Right lobe of liver (tissue), 6 donors: Measurements from ENCODE around the gene ITPK1. TPM values are rescaled to one million over a fixed set of nuclear protein-coding genes. Genes with fewer than 3 reads are reported as not detected.
"Not testable (repeated sequence)": the region's sequence is repeated elsewhere in the genome, so short reads cannot be mapped to it uniquely, and the experiment has no call there.

Experiments
- ATAC-seq, 4 donors: fragments of 200-7000 bp; cut with Tn5 transposase; one replicate each; pipeline ENCODE4 v1.9.1; 2020; ENCODE audit warnings: mild to moderate bottlenecking in 4 of 4, moderate library complexity in 4 of 4
- DNase-seq, 3 donors: peaks; one replicate each; pipeline ENCODE4 v3.0.0-alpha.2; 2020
- H3K27ac ChIP-seq, 3 donors: fragments of 200-600 bp; one replicate each; pipeline ENCODE4 v1.8.0; 2022
- H3K27me3 ChIP-seq, 2 donors: fragments of 200-600 bp; one replicate each; pipeline ENCODE4 v1.8.0; 2022
- H3K36me3 ChIP-seq, 4 donors: fragments of 200-600 bp; sonication (generic) in 1 of 4; one replicate each; pipeline versions ENCODE4 v1.5.1 to v1.8.0; 2017 to 2022; ENCODE audit warnings: control low read depth in 1 of 4
- H3K4me1 ChIP-seq, 4 donors: fragments of 200-600 bp; sonication (generic) in 1 of 4; one replicate each; pipeline versions ENCODE4 v1.5.1 to v1.8.0; 2017 to 2022; ENCODE audit warnings: control low read depth in 1 of 4
- H3K4me3 ChIP-seq, 3 donors: fragments of 200-600 bp; one replicate each; pipeline ENCODE4 v1.8.0; 2022
- H3K9me3 ChIP-seq, 4 donors: fragments of 200-600 bp; sonication (generic) in 1 of 4; one replicate each; pipeline versions ENCODE4 v1.5.1 to v1.8.0; 2017 to 2022; ENCODE audit warnings: control low read depth in 1 of 4
- POLR2A ChIP-seq: fragments of 450-650 bp; IDR thresholded peaks from one replicate; pipeline ENCODE4 v1.6.1; 2017; ENCODE audit warnings: antibody characterized with exemption, mild to moderate bottlenecking
- WGBS: methylation state at CpG from one replicate; pipeline ENCODE4 v1.1.6; 2018; ENCODE audit warnings: low coverage, low lambda C conversion rate; ENCODE audit not compliant: insufficient coverage; ENCODE audit errors: missing lambda C conversion rate; 5-methylcytosine and 5-hydroxymethylcytosine counted together
- intact Hi-C, 2 donors: fragments of 100-400 bp; cut with DNase I; formaldehyde crosslinking; loops; one replicate each; pipeline versions ENCODE4 v1.11.2 to v1.14.1; 2022
- total RNA-seq, 6 experiments: library from RNA; depleted of rRNA in 2 of 6; stranded (reverse); fragments of >200 nt in 2 of 6; fragmentation: NEBNext Ultra II Directional in 3 of 6; extraction: Animal tissue kit (Norgen Biotek cat#: 25700) in 3 of 6; gene quantifications; one replicate each; pipeline versions ENCODE4 v1.1.0 to v1.2.4, GENCODE V29; 2016 to 2023
- TF ChIP-seq, protein P1 (sequence below), 4 donors: fragments of 200-600 bp in 3 of 4; fragments of 450-650 bp in 1 of 4; IDR thresholded peaks; one replicate each; pipeline versions ENCODE4 v1.5.1 to v1.8.0; 2016 to 2022; ENCODE audit warnings: antibody characterized with exemption in 4 of 4, mild to moderate bottlenecking in 2 of 4
- donor health status: DM: no; HTN: yes; CAD: no.
- donor health status: DM: no; HTN: no; CAD: no.
- donor health status: DM: no; HTN: no; CAD: no.
- donor health status: DM: no; HTN: yes; CAD: no.
- donor health status: DM: no; HTN: yes; CAD: no.

Gene ITPK1
- total RNA-seq, 6 experiments from 2014 or later = 28.4 to 61.0 (median 40.0) TPM

DNA sequence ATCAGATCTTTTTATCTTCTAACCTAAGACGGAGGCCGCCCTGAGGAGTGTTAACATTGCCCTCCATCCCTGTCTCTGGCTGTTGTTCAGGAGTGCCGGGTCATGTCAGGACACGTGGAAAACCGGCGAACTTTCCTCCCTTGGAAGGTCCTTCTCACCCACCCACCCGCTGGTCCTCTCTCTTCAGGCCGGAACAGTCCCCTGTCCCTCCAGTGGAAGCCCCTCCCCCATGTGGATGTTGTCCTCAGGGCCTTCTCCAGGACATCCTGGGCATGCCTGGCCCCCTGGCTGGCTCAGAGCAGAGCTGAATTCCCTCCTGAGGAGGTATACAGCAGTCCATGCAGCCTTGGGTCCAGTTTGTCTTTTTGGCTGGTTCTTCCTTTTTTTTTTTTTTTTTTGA lies 20.3 kb upstream of the ITPK1 start:
- H3K27me3 ChIP-seq = no peaks in the 10 kb centered on the region
- ATAC-seq (peak; percentile 1 to 43 (median 34)), DNase-seq (peak in 2 of 3 donors; percentile 67 to 80)
- no peaks in the 10 kb centered on the region for H3K36me3 ChIP-seq
- H3K9me3 ChIP-seq = no peaks in the 10 kb centered on the region
- peak overlapping the region; percentile 65 to 97 (median 95) for H3K27ac ChIP-seq
- 12% methylated on average over 8 of the region's 8 CpGs for WGBS
- intact Hi-C loops = no loop called here
- H3K4me1 ChIP-seq = peaks cover 0 to 65% (median 28%) of the 10 kb centered on the region in 4 donors
- H3K4me3 ChIP-seq = no peak overlapping the region
- TF ChIP-seq POLR2A = no peak
- TF ChIP-seq, protein P1, sequence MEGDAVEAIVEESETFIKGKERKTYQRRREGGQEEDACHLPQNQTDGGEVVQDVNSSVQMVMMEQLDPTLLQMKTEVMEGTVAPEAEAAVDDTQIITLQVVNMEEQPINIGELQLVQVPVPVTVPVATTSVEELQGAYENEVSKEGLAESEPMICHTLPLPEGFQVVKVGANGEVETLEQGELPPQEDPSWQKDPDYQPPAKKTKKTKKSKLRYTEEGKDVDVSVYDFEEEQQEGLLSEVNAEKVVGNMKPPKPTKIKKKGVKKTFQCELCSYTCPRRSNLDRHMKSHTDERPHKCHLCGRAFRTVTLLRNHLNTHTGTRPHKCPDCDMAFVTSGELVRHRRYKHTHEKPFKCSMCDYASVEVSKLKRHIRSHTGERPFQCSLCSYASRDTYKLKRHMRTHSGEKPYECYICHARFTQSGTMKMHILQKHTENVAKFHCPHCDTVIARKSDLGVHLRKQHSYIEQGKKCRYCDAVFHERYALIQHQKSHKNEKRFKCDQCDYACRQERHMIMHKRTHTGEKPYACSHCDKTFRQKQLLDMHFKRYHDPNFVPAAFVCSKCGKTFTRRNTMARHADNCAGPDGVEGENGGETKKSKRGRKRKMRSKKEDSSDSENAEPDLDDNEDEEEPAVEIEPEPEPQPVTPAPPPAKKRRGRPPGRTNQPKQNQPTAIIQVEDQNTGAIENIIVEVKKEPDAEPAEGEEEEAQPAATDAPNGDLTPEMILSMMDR (IDR thresholded peaks at IDR 0.05) = no peak

DNA sequence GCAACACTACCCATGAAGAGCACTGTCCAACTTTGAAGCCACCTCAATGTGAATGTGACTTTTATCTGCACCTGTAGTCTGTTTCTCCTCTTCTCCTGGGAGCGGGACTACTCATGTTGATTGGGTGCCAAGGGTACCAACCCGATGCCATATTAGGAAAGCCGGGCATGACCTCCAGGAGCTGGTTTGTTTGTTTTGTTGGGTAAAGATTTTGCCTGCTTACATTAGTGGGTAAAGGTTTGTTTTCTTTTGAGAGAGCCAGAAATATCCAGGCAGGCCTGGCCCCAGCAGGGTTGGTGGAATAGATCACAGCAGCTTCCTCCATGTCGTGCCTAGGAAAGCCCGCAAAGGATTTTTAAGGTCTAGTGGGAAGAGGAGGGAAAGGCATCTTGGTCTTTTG lies 19.7 kb upstream of the ITPK1 start:
- WGBS = 38% methylated on average over 5 of the region's 5 CpGs
- intact Hi-C loops = no loop called here
- Histone ChIP-seq H3K27ac (peak overlapping the region; percentile 65 to 97 (median 95)), H3K27me3 (no peaks in the 10 kb centered on the region), H3K4me3 (no peak overlapping the region), H3K4me1 (peaks cover 0 to 65% (median 28%) of the 10 kb centered on the region in 4 donors), H3K9me3 (no peaks in the 10 kb centered on the region), H3K36me3 (no peaks in the 10 kb centered on the region)
- TF ChIP-seq, protein P1 (IDR thresholded peaks at IDR 0.05) = no peak
- TF ChIP-seq POLR2A = no peak
- ATAC-seq (peak; percentile 72 to 83 (median 75)), DNase-seq (peak; percentile 67 to 91 (median 88))

DNA sequence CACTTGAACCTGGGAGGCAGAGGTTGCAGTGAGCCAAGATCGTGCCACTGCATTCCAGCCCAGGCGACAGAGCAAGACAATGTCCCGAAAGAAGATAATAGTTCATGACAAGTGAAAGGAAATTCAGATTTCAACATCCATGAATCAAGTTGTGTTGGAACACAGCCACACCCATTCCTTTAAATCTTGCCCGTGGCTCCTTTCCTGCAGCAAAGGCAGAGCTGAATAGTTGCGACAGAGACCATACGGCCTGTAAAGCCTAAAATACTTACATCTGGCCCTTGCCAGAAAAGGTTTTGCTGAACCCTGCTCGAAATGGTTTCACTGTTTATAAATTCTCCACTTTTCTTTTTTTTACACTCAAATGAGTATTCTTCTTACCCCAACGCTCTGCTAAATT lies 17.7 kb upstream of the ITPK1 start:
- 34% methylated on average over 8 of the region's 8 CpGs for WGBS
- Histone ChIP-seq H3K9me3 (no peaks in the 10 kb centered on the region), H3K4me1 (peaks cover 0 to 69% (median 27%) of the 10 kb centered on the region in 4 donors), H3K4me3 (no peak overlapping the region), H3K27me3 (no peaks in the 10 kb centered on the region), H3K27ac (peak overlapping the region; percentile 22 to 97 (median 78)), H3K36me3 (no peaks in the 10 kb centered on the region)
- intact Hi-C loops = no loop called here
- TF ChIP-seq POLR2A = no peak
- TF ChIP-seq, protein P1 (IDR thresholded peaks at IDR 0.05) = no peak
- ATAC-seq (peak in 3 of 4 donors; percentile 16 to 46 (median 25)), DNase-seq (peak in 2 of 3 donors; percentile 62)

DNA sequence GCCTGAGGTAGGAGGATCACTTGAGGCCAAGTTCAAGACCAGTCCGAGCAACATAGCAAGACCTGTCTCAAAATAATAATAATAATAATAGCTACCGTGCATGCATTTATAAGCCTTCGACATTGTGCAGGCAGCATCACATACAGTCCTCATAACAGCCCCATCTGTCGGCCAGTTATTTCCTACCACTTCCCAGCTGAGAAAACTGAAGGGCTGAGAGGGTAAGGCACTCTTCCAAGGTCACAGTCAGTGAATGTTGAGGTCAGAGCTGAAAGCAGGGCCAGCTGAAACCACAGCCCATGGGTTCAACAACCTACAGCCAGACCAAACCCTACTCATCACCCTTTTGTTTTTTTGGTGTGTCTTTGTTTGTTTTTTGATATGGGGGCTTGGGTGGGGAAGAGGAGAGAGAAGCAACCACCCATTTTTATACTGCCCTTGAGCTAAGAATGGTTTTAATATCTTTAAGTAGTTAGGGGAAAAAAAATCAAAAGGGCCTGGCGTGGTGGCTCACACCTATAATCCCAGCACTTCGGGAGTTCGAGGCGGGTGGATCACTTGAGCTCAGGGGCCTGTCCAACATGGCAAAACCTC lies 16.8 kb upstream of the ITPK1 start:
- no peaks in the 10 kb centered on the region for H3K27me3 ChIP-seq
- peak overlapping the region; percentile 1 to 97 (median 78) for H3K27ac ChIP-seq
- peak; percentile 74 to 84 (median 75) for ATAC-seq
- peak in 2 of 3 donors; percentile 54 to 83 for DNase-seq
- H3K4me3 ChIP-seq = no peak overlapping the region
- H3K9me3 ChIP-seq = no peaks in the 10 kb centered on the region
- H3K4me1 ChIP-seq = peaks cover 0 to 65% (median 23%) of the 10 kb centered on the region in 4 donors
- TF ChIP-seq, protein P1 (IDR thresholded peaks at IDR 0.05) = peak; percentile 53 to 74 (median 64)
- TF ChIP-seq POLR2A = no peak
- no peaks in the 10 kb centered on the region for H3K36me3 ChIP-seq
- intact Hi-C loops = no loop called here
- 40% methylated on average over 7 of the region's 8 CpGs for WGBS

DNA sequence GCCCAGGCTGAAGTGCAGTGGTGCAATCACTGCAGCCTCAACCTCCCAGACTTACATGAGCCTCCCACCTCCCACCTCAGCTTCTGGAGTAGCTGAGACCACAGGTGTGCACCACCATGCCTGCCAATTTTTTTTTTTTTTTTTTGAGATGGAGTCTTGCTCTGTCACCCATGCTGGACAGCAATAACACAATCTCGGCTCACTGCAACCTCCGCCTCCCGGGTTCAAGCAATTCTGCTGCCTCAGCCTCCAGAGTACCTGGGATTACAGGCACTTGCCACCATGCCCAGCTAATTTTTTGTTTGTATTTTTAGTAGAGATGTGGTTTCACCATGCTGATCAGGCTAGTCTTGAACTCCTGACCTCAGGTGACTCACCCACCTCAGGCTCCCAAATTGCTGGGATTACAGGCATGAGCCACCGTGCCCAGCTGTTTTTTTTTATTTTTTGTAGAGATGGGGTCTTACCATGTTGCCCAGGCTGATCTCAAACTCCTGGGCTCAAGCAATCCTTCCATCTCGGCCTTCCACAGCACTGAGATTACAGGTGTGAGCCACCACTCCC lies 15.6 kb upstream of the ITPK1 start:
- 73% methylated on average over 3 of the region's 5 CpGs for WGBS
- H3K9me3 ChIP-seq, ATAC-seq, H3K4me3 ChIP-seq, H3K36me3 ChIP-seq, H3K27me3 ChIP-seq, intact Hi-C loops, H3K27ac ChIP-seq, DNase-seq: not testable (repeated sequence)
- peaks cover 0 to 53% (median 17%) of the 10 kb centered on the region in 4 donors for H3K4me1 ChIP-seq
